Sciatic nerve (tissue), 2 donors: ENCODE measurements around the gene KMT2B. TPM values are rescaled to one million over a fixed set of nuclear protein-coding genes. Genes with fewer than 3 reads are reported as not detected.

ENCODE experiments used
- ATAC-seq: fragments of 200-7000 bp; cut with Tn5 transposase; one replicate; pipeline ENCODE4 v1.9.1; 2020; ENCODE audit warnings: mild to moderate bottlenecking, moderate library complexity
- DNase-seq: peaks from one replicate; pipeline ENCODE4 v3.0.0-alpha.2; 2020; ENCODE audit warnings: low spot score
- intact Hi-C: fragments of 100-400 bp; cut with DNase I; formaldehyde crosslinking; loops from one replicate; pipeline ENCODE4 v1.14.2; 2022
- total RNA-seq: library from RNA; stranded (reverse); fragmentation: NEBNext Ultra II Directional; extraction: Animal tissue kit (Norgen Biotek cat#: 25700); gene quantifications from one replicate; pipeline ENCODE4 v1.2.1, GENCODE V29; 2021
- donor health status: DM: no; HTN: no; CAD: no.
- donor health status: DM: no; HTN: no; CAD: no.

Gene KMT2B
- total RNA-seq, 1 donor from 2014 or later, result 41.1 TPM

DNA sequence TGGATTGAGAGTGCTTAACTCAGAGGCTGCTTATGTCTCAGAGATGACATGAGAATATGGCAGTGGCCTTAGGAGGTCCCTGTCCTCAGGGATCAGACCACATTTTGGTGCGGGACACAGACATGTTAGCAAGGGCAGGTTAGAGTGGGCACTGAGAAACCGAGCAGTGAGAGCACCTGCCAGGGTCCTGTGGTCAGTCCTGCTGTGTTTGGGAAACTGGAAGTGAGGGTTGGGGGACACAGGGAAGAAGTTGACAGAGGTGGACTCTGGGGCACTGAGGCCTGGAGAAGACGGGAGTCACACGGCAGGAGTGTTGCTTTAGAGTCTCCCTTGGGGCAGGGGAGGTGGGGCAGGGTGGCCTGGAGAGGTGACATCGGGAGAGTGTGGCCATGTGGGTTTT is 17.1 kb downstream of the KMT2B start:
- no peak for DNase-seq
- ATAC-seq, result no peak

DNA sequence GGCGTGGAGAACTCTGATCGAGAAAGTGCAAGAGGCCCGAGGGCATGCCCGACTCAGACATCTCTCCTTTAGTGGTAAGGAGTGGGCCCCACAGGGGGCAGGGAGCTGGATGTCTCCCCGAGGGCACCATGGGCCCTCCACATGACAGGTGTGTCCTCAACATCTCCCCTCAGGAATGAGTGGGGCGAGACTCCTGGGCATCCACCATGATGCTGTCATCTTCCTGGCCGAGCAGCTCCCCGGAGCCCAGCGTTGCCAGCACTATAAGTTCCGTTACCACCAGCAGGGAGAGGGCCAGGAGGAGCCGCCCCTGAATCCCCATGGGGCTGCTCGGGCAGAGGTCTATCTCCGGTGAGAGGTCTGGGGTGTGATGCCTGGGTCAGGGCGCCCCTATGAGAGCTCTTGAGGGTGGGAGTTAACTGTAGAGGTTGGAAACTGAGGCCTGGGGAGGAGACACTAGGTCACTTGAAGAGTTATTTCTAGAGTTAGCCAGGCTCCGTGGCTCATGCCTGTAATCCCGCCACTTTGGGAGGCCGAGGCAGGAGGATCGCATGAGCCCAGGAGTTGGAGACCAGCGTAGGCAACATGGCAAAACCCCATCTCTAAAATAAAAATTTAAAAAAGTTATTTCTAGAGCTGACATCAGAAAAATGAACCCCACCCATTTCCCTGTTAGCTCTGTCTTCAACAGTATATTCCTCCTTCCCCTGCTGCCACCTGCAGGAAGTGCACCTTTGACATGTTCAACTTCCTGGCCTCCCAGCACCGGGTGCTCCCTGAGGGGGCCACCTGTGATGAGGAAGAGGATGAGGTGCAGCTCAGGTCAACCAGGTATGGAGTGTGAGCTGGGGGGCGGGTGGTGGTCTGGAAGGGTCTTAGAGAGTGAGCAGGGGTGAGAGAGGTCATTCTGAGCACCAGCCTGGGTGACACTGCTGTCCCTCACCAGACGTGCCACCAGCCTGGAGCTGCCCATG is 19.4 kb downstream of the KMT2B start:
- intact Hi-C loops, result no loop called here
- no peak for ATAC-seq
- DNase-seq, result no peak

More for the DNA sequence above, 17.1 kb downstream of the KMT2B start:
- intact Hi-C loops, result no loop called here

DNA sequence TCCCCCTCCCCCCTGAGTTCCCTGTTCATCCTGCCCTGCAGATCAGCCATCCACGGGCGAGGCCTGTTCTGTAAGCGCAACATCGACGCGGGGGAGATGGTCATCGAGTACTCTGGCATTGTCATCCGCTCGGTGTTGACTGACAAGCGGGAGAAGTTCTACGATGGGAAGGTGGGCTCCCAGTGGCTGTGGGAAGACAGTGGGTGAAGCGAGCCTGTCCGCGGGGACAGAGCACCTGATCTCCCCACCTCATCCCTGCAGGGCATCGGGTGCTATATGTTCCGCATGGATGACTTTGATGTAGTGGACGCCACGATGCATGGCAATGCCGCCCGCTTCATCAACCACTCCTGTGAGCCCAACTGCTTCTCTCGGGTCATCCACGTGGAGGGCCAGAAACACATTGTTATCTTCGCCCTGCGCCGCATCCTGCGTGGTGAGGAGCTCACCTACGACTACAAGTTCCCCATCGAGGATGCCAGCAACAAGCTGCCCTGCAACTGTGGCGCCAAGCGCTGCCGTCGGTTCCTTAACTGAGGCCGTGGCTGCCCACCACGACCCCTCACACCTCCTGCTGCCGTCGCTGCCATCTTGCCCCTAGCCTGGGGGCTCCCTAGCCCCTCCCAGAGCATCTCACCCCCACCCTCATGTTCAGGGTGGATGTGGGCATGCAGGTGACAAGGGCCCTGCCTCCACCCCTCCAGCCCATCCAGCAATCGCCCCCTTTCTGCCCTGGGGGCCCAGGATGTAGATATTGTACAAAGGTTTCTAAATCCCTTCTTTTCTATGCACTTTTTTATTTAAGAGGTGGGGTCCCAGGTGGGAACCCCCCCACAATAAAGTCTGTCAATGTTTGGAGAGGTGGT is 20.5 kb downstream of the KMT2B start:
- intact Hi-C loops, result no loop called here
- no peak for ATAC-seq
- DNase-seq, result no peak

DNA sequence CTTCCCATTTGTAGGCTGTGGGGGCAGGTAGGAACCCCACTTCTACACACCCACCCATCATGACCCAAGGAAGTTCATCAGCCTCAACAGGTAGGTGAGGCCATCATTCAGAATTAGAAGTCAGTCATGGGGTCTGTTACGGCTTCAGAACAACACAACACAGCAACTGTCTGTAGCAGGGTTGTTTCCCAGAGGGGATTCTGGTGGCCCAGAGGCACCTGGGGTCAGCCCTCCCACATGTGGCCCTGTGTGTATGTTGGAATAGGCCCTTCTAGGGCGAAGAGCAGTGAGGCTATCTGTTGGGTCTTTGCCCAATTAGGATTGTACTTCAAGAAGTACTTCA is 21.1 kb downstream of the KMT2B start:
- intact Hi-C loops, result no loop called here
- ATAC-seq (no peak), DNase-seq (no peak)

DNA sequence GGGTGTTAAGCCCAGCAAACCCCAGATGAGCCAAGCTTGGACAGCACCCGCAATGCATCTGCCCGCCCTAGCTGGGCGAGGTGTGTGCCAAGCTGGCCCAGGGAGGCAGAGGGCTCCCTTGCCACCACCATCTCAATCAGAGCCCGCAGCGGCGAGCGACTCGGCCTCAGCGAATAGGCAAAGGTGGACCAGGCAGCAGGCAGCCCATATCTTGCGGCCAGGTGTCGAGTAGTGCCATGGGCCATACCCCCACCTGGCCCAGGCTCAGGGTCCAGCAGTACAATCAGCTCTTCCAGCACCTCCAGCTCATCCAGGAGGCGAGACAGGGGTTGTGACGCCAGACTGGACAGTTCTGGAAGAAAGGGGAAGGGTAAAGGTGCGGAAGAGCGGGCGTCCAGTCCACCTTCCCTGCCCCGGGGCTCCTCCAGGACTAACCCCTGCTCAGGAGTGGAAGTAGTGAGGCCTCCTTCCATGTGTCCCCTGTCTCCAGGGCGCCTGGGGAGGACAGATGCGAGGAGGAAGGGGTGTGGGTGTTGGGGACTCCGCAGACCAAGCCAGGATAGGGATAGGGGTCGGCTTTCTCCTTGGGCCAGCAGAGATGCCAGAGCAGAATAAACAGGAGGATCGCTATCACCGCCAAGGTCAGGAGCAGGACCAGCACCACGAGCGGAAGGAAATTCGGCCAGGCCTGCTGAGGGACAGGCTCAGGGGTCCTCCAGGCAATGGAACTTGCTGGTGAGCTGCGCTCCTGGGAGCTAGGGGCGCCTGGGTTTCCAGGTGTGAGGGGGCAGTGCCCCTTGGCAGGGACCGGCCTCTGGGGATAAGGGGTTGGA is 21.7 kb downstream of the KMT2B start:
- intact Hi-C loops, result no loop called here
- ATAC-seq (no peak), DNase-seq (no peak)

DNA sequence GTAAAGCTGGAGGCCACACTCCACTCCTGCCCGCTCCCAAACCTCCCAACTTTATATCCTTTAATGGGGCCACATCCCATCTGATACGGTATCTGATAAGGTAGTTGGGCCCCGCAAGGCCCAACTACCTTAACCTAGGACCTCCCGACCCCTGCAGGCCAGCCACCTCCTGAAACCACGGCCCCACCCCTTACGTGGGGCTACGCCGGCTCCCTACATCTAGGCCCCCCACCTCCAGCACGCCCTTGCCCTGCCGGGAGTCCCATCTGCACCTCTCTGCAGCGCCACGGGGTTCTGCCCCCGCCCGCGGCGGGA is 22.3 kb downstream of the KMT2B start:
- intact Hi-C loops, result no loop called here
- ATAC-seq (no peak), DNase-seq (no peak)

DNA sequence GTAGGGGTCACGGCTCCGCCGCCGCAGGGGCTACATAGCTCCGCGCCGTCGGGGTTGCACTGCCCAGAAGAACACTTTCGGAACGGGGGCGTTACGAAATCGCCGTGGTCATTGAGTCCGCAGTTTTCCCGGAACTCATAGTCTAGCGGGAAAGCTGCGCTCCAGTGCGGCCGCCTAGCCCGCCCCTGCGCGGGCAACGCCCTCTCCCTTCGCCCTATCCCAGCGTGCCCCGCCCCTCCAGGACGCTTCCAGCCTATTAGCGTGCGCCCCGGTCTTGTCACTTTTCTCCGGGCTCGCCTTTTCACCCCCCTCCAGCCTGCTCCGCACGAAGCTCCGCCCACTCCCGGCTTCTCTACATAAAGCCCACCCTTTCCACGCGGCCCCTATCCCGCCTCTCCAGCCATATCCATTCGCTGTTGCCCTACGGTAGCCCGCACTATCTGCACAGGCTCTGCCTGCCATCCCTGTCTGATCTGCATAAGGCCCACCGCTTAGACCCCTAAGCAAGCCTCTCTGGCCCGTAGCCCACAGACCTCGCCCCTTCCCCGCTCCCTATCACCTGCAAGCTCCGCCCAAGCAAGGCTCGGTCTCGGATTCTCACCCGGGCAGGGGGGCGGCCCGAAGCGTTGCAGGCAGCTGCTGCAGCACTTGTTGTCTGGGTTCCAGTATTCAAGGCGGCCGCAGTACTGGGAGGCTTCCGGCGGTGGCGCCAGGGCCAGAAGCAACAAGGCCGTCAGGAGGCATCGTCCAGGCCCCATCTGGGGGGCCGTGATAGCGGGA is 22.8 kb downstream of the KMT2B start:
- peak; percentile 90 for ATAC-seq
- DNase-seq, result peak; percentile 99
- intact Hi-C loops, result no loop called here

DNA sequence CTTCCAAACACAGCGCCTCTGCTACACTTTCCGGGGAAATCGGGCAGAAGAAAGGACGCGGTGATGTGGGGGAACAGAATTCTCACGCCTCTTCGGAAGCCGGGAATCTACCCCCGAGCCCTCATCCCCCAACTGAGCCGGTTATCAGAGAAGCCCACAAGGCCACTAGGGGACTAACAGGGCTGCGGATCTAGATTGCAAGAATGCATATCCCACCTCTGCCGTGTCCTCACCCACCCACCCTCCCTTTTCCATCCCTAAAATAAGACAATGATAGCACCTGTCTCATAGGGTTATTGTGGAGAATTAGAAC is 23.4 kb downstream of the KMT2B start:
- DNase-seq (no peak), ATAC-seq (no peak)
- intact Hi-C loops, result no loop called here

DNA sequence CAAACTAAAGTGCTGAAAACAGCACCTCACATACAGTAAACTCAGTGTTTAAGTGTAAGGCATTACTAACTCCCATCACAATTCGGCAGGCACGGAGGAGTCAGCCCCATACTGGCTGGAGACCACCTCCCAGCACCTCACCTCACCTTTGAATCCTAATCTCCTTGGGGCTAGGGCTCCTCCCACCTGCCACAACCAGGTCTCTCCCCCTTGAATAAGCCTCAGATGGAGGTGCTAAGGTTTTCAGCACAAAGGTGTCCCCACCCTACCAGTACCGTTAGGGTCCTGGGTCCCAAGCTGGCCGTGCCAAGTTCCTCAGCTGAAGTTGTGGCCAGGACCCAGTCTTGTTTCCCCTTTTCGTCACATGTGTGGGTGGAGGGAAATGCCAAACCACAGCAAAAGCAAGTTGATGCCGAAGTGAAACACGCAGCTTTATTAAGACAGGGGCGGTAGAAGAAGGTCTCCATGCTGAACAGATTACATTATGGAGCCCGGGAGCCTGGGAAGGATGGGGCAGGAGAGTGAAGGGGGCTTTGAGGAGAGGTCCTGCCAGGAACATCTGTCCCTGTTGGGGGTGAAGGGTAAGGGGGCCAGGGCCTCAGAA is 24.4 kb downstream of the KMT2B start, which contains the start of gene IGFLR1:
IGFLR1 (minus strand) TSS at position 332 of the 604 bp plus-strand sequence. CDS start 1,272 bp downstream, outside the sequence.
- ATAC-seq (no peak), DNase-seq (no peak)
- intact Hi-C loops, result no loop called here

DNA sequence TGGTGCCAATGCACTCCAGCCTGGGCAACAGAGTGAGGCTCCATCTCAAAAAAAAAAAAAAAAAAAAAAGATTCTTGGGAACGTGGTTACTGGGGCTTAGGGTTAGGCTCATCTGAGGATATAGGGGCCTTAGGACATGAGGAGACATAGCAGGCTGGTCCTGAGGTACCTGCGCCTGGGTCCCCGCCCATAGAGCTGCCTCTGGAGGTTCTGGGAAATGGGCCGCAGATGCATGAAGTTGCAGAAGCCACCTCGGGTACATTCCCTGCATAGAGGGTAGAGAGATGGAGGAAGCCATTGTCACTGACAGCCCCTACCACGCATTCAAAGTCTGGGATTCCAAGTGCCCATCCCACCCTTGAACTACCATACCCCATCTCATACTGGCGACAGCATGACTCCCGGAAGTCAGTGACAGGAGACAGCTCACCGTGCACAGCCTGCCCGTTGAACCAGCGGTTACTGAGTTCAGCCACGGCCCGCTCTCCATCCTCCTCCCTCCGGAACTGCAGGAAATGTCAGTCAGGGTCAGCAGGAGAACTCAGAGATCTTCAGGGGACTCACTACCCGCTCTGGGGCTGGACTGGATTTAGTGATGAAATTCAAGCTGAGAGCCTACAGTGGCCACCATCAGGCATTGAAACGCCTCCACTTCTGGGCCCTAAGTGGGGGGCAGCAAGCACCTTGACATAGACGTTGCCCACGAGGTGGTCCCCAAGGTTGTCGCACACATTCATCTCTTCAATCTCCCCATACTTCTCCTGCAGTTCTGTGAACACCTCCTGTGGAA is 26.0 kb downstream of the KMT2B start:
- ATAC-seq (no peak), DNase-seq (no peak)
- intact Hi-C loops, result no loop called here

DNA sequence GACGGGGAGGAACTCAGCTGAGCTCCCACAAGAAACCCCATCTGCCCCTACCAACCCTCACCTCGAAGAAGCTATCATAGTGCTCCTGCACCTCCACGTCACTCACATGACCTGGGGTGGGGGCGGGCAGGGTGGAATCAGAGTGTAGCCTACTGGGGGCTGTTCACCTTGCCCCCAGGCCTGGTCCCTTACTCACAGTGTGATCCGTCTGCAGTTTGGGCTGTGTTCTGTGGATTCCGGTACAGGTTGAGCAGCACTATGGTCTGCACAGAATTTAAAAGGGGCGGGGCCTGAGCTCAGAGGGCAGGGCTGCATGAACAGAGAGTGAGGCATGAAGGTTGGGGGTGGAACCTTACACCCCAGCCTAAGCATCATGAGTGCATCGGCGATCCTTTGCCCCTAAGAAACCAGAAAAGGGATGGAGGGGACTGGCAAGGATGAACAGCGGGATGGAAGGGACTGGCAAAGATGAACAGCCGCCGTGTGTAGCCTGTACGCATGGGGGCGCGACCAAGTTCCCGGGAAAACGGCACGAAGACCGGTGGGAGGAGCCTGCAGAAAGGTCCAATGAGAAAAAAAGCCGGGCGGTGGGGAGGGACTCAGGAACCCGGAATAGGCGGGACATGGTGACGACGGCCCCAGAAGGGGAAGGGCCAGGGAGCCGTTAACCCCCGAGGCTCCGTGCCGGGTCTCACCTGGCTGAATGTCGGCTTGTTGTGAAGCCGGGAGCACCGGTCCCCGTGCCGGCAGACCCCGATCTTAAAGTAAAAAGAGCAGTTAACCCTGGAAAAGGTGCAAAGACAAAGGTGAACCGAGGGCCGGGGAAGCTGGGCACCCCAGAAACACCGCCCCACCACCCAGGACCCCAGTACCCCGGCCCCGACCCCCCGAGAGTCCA is 26.9 kb downstream of the KMT2B start:
- DNase-seq (peak; percentile 96), ATAC-seq (peak; percentile 82)
- intact Hi-C loops, result no loop called here

DNA sequence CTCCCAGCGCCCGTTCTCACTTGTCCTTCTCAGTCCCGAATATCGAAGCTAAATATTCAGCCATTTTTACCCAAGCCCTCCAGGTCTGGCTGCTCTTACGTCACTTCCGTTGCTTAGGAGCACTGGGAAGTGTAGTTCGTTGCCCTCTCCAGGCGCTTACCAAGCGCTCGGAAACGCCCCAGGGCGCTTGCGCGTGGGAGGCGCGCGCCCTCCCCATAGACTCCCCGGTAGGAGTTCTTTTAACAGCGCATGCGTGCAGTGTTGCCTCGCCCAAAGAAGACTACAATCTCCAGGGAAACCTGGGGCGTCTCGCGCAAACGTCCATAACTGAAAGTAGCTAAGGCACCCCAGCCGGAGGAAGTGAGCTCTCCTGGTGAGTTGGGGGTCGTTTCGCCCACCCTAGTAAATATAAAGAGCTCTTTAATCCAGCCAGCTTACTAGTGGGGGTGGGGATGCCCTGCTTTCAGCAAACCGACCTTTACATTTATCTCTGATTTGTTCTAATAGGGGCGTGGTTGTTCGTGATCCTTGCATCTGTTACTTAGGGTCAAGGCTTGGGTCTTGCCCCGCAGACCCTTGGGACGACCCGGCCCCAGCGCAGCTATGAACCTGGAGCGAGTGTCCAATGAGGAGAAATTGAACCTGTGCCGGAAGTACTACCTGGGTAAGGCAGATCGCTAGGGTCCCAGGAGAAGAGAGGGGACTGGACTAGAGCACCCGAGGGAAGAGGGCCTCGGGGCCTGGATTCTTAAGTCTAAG is 27.7 kb downstream of the KMT2B start, which contains the start of the genes PSENEN and U2AF1L4:
PSENEN (plus strand) TSS at position 324 of the 759 bp plus-strand sequence; CDS start at position 604, 280 bp downstream.
U2AF1L4 (minus strand) TSS at position 91 of the 759 bp plus-strand sequence; CDS start at position 64, 27 bp downstream.
- peak; percentile 97 for DNase-seq
- intact Hi-C loops, result no loop called here
- ATAC-seq, result peak; percentile 89

DNA sequence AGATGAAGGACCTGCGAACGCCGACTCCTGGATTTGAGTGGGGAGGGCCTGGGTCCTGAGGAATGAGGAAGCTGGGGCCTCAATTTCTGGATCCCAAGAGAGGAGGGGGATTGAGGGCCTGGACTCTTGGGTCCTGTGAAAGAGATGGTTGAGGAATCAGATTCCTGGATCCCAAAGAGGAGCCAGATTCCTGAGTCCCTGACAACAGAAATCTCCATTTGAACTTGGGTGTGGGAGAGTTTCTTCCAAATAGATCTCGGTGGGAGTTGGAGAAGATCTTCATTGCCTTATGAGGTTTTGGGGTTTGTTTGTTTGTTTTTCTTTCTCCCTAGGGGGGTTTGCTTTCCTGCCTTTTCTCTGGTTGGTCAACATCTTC is 28.3 kb downstream of the KMT2B start:
- intact Hi-C loops, result no loop called here
- no peak for DNase-seq
- ATAC-seq, result no peak

DNA sequence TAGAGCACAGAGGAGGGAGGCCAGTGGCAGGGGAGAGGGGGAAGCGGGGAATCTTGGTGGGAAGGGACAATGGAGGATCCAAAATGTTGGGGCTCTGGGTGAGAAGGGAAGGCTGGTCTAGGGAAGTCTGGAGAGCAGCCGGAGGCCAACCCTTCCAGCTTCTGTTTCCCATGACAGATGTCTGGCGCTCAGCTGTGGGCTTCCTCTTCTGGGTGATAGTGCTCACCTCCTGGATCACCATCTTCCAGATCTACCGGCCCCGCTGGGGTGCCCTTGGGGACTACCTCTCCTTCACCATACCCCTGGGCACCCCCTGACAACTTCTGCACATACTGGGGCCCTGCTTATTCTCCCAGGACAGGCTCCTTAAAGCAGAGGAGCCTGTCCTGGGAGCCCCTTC is 28.7 kb downstream of the KMT2B start:
- intact Hi-C loops, result no loop called here
- no peak for DNase-seq
- no peak for ATAC-seq

DNA sequence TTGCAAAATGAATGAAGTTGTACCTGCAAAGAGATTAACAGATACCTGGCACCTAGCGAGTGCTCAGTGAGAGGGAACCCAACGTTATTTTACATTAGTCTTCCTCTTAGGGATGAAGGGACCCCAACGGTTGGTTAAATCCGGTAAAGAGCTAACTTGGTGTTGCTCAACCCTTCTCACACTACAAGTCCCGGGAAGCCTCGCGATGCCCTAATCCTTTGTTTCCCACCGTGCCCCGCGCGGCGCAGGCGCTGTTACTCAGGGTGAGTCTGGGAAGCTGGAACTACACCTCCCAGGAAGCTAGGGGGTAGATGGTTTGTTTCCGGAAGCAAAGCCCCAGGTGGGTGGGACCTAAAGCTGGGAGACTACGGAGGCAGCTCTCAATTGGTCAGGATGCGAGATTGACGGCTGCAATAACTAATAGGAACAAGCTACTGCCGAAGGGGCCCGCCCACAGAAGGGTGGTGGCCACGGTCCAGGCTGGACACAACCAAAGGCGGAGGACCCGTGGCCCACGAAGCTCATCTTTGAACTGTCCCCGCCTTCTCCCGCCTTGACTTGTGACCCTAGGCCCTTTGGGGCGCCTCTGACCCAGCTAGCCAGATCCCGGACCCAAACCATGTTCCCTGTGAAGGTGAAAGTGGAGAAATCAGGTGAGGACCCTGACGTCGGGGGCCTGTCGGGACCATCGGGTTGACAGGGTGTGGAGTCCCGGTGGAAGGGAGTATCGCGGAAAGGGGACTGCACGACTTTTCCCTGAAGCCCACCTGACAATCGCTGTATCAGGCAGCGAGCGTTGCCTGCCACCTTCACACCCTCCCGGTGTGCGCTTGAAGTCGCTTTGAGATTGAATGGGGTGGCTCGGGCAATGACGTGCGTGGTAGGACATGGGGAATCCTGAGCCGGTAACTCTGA is 30.6 kb downstream of the KMT2B start, which contains the start of gene LIN37:
LIN37 (plus strand) TSS at position 471 of the 915 bp plus-strand sequence; CDS start at position 620, 149 bp downstream.
- DNase-seq, result peak; percentile 99
- peak; percentile 92 for ATAC-seq
- intact Hi-C loops, result no loop called here
